NCI-H510A (cell line): ENCODE measurements around the gene DNTT.

Source experiments
- DNase-seq: peaks from one replicate; lab custom pipeline; 2025; lab: John Stamatoyannopoulos, UW

The DNTT gene

DNA sequence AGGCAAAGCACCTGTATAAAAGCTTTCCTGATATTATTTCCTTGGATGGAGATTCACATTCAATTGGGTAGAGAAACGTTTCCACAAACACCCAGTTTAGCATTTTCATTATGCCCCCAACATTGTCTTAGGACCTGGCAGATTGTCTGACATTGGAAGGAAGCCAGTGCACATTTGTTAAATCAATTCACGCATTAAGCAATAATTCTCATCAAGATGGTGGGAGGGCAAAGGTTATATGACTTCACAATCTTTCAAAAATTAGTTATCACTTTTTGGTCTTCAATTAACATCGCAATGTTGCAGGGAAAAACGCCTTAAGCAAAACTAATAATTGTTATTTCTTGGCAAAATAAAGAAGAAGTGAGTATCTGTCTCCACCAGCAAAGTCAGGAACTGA, 38.2 kb downstream of the DNTT start:
- DNase-seq: no peak

DNA sequence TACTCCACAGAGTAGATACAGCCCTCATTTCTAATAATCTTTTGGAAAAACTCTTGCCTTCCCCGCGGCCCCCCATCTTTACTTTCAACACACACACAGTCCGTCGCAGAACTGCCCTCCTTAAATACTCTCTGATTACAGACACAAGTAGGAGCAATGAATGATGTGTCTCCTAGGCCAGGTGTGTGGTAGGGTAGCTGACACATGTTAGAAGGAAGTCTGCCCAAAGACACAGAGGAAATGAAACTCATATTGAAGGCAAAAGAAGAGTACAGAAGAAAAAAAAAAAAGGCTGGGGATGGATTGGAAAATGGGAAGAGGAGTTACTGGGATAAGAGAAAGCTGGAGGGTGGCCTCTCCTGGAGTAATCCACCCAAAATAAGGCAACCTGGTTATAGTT, 39.9 kb downstream of the DNTT start:
- no peak for DNase-seq

DNA sequence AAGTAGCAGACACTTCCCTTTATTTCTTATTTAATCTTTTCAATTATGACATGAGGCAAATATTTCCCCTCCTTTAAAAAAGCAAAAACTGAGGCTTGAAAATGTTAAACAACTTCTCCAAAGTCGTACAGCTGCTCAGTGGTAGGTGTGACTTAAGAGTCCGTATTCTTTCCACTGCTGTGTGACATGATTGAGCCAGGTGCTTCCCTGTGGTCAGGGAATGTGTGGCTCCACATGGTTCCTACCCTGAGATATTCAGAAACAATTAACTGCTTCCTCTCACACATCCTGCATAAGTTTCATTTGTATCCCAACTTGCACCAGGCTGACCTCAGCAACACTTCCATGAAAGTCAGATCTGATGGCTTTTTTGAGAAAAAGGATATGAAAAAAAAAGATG, 41.0 kb downstream of the DNTT start:
- DNase-seq: no peak

DNA sequence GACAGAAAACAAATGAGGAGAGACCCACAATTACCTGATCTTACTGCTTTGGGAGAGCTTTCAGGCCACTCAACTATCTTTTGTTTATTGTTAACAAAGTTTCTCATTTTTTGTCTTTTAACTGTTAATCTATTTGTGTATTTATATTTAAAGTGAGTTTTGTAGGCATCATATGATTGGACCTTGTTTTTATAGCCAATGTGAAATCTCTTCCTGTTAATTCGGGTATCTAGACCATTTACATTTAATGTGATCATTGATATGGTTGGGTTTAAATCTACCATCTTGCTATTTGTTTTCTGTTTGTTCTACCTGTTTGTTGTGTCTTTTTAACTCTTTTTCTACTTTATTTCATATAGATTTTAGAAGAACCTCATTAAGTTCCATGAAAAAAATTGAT, 42.1 kb downstream of the DNTT start:
- DNase-seq: no peak

DNA sequence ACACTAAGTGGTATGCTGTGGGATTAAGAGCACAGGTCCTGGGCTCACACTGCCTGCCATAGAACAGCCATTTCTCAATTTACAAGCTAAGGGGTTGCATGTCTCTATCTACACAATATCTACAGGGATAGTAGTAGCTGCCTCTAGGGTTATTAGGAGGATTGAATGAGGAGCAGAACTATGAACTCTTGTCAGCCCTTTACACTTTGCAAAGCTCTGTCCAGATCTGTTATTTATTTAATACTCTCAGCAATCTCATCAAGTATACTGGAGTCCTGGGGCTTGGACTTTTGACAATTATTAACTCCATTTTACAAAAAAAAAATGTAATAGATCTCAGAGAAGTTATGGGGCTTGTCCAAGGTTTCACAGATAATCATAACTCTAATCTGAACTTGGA, 47.8 kb downstream of the DNTT start:
- DNase-seq: no peak

DNA sequence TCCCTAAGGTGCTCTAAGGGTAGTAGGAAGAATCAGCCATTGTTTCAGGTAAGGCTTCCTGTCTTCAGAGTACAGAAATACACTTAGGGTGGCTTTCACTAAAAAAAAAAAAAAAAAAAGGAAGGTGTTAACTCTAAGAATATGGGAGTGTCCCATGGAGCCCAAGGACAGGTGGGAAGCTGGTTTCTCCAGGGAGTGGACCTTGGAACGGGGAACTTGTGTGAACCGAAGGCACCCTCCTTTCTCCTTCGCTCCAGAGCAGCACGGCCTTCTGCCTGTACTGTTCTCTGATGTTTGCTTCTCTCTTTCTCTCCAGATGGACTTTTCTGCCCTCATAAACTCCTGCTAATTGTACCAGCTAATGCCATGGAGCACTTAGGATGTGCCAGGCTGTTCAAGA, 48.3 kb downstream of the DNTT start:
- no peak for DNase-seq

DNA sequence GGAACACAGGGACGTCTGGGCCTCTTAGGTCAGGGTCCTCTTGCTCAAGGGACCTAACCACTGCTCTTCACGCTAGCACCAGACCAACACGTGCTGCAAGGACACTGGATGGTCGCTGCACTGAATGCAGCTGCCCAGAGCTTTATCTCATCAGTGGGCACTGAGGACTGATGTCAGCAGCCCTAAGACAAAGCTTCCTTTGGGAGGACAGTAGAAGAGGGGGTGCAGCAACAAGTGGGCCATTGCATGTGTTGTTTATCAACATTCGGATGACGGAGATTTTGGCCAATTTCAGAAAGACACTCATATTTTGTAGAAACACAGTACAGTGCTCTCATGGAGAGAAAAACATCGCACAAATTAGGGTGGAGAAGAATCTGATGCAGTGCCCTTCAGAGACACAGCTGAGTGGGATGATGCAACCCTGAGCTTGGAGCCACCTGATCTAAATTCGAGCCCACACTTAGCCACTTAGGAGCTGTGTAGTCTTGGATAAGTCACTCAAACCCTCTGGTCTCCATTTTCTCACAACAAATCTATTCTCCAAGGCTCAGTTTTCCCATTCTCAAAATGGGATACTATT, 52.9 kb downstream of the DNTT start:
- no peak for DNase-seq

DNA sequence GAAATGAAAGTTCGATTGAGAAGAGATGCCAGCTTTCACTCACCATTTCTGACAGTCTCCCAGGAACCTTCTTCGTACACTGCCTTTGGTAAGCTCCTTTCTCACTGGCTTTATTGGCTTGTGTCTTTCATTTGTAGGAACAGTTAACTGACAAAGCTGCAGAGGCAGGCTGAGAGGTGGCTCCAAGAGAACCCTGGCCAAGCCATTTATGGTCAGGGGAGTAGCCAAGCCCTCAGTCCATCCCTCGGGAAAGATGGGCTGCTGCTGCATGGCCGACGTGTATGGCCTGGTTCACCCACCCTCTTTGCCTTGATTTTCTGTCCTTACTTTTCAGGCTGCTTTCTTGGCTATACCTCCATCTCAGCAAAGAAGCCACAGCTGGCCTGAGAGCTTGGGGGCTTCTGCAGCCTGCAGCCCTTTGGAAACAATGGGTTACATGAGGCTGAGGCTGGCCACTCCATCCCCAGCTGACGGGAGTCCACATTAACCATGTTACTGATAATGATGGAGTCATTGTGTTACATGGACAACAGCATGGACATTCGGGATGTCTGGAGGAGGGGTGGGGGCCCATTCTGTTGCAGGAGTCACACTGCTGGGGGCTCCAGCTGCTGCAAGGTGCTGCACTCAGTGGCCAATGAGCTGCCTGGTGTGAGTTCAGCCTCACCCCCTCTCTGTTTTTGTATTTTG, 54.8 kb downstream of the DNTT start, which contains the start of gene OPALIN:
Gene OPALIN (minus strand): TSS at position 152 of the 690 bp plus-strand sequence. CDS start 106 bp downstream, at position 46.
- DNase-seq: no peak

DNA sequence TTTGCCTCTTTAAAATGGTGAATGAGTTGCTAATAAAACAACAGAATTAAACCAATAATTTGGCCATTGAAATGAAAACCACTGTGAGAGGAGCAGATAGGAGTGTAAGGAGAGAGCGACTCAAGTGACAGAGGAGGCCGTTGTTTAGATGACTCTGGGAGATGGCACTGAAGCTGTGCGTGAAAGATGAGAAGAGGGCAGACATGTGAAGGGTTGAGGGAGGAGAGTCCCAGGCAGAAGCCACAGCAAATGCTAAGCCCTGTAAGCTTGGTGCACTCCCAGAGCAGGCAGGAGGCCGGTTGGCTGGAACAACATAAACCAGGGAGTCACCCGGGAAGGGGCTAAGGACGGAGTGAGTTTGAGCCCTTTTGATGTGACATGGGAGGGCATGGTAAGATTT, 55.4 kb downstream of the DNTT start:
- no peak for DNase-seq

DNA sequence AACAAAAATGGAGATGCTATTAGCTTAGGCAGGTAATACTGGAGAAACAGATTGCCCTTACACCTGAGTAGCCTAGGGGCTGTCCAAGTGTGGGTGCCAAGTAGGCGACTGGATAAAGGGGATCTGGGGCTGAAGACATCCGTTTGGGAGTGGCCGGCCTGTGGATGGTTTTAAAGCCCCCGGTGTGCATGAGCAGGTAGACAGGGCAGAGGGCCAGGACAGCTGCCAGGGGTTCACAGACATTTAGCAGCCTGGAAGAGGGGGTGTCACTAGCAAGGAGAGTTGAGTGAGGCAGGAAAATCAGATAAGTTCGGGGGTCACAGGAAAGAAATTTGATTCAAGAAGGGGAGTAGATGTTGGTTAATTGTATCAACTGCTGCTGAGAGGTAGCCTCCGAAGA, 56.1 kb downstream of the DNTT start:
- no peak for DNase-seq

DNA sequence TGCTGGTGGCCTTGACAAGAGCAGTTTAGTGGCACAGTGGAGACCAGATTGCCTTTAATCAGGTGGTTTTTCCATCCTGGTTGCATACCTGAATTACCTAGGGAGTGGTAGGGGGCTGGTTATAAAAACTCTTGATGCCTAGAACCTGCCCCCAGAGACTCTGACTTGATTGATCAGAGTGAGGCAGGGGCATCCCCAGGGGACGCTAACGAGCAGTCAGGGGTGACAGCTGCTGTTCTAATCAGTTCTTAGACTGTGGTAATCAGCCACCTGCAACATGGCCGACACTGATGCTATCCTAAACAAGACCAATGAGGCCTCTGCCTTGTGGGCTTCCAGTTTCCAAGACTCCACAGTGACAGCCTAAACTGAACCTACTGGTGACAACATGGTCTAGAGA, 56.5 kb downstream of the DNTT start:
- no peak for DNase-seq

DNA sequence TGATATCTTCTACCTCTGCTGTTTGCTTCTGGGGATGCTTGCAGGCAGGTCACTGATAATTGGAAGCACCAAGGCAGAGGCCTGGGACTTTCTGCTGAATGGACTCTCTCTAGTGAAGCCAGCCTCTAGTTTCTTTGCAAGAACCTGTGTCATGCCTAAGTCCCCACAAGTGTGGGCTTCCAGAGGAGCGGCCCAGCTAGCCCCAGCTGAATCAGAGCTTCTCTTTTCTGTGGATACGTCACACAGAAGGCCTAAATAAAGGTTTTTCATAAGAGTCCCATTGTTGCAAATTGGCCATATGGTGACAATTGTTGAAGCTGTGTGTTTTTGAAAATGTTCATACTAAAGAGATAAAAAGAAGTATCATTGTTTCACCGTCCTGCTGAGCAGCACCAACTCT, 61.3 kb downstream of the DNTT start:
- no peak for DNase-seq

DNA sequence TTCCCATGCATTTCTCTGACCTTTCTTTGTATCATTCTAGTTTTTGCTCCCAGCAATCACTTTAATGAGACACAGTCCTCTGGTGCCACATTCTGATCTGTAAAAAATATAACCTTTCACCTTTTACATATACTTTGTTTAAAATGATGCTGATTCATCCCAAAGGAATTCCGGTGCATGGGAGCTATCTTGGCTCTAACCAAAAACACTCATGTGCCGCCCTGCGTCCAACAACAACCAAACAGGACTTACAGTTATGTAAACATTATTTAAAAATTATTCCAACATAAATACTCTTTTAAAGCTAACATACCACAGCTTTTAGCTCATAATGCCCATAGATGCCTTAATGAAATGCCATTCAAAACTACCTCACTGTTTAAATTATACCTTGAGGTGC, 62.3 kb downstream of the DNTT start:
- DNase-seq: no peak

DNA sequence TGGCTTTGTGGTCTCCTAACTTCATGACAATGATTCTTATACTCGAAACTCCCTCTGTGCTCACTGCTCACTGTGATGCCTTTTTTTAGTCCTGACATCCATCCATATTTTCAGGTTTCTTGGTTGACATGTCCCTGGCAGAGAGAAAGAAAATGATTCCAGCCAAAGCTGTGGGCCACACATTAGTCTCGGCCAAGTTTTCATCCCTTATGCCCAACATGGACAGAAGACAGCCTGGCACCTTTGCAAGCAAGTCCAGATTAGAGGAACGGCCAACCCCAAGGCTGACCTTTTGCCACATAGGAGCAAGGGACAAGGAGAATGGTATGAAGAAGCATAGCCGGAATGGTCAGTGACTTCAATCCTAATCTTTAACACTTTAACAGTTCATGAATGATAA, 63.2 kb downstream of the DNTT start:
- DNase-seq: no peak

DNA sequence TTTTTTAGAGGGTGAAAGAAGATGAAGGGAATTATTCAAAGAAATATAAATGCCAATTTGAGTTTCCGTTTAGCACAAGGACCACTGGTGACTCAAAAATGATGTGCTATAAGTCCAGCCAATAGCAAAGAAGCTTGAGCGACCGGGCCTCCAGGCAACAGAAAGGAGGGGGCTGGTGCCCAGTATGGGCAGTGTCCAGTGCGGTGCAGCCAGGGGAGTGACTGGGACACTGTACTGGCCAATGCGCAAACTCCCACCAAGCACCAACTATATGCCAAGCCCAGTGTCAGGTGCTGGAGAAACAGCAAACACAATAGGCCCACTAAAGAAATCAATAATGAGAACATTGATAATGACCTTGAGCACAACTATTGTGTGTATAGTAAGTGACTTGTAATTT, 64.7 kb downstream of the DNTT start:
- DNase-seq: no peak

DNA sequence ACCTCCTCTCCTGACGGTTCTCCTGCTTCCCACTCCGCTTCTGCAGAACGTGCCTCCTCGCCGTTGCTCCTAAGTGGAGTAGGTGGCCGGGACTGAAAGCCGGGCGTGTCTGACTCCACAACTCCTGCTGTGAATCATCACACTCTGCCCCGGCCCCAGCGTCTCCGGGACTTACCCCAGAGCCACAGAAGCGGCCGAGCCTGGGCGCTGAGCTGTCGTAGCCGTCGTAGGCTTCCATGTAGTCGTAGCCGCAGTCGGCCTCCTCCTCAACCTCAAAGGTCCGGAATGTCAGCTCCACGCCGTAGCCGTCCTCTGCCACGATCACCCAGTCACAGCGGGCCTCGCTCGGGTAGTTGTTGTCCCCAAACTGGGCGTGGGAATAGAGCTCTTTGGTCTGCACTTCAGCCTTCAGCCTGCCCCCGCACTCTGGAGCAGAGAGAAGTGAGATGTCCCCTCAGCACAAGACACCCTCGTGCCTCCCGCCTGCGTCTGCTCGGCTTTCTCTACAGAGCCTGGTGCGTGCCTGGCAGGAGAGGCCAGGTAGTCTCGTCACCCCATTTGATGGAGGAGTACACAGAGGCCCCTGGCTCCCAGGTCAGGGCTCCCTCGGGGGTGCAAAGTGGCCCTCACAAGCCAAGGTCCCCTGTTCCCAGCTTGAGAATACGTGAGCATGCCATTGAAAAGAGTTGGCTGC, 65.8 kb downstream of the DNTT start:
- DNase-seq: no peak

DNA sequence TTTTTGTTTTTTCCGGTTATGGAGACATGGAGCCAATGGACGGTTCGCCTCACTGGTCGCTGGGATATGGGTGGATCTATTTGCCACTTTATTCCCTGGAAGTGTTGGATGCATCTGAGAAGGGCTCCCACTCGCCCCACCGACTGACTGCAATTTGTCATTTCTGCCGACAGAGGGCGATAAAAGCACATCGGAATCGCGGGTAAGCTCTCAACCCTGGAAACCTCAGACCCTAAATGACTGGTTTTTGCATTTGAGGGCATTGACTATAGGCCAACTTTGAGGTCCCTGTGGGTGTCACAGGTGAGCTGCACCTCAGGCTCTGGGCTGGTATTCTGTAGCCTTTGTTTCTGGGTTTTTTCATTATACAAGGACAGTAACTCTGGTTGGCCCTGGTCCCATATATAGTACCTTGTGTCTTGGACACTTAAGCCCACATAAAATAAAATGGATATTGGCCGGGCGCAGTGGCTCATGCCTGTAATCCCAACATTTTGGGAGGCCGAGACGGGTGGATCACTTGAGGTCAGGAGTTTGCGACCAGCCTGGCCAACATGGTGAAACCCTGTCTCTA, 66.4 kb downstream of the DNTT start:
- no peak for DNase-seq

DNA sequence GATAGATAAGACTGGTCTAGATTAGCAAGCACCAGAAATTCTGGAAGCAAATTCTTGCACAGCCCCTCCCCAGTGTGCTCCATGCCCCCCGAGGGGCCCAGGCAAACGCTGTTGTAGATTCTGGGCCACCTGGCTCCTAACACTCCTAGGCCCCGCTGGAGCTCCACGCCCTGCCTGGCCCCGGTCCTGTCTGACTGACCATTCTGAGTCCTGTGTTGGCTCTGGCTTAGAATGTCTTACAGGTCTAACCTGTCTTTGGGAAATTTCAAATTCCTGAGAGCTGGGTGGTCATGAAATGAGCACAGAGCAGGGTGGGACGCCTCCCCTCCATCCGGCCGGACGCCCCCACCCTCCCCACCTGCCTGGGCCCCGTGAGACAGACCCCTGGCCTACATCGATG, 67.1 kb downstream of the DNTT start:
- no peak for DNase-seq

DNA sequence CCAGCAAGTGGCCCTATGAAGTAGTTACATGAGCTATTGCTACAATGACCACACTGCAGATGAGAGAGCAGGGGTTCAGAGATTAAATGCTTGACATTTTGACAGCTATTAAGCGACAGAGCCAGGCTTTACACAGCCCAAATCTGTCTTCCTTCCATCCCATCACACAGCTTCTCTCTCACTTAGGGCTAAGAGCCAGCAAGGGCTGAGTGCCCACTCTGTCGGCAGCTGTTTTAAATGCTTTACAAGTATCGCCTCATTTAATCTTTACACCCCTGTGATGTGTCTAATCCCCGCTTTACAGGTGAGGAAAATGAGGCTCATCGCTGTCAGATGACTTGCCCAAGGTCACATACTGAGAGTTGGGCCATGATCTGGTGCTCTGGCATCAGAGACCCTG, 69.8 kb downstream of the DNTT start:
- DNase-seq: no peak

DNA sequence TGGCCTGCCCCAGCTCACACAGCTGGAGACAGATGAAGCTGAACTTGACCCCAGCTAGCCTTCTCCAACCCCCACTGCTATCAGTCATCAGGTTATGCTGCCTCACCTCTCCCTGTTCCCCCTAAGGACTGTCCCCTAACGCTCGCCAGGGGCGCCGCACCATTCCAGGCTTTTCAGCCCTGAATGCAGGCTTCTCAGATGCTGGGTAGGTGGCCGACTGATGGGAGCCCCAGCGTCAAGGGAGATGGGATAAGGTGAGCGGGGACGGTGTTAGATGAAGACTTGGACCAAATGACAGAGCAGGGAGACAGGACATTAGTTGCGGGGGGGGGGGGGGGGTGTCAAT, 70.4 kb downstream of the DNTT start:
- no peak for DNase-seq

DNA sequence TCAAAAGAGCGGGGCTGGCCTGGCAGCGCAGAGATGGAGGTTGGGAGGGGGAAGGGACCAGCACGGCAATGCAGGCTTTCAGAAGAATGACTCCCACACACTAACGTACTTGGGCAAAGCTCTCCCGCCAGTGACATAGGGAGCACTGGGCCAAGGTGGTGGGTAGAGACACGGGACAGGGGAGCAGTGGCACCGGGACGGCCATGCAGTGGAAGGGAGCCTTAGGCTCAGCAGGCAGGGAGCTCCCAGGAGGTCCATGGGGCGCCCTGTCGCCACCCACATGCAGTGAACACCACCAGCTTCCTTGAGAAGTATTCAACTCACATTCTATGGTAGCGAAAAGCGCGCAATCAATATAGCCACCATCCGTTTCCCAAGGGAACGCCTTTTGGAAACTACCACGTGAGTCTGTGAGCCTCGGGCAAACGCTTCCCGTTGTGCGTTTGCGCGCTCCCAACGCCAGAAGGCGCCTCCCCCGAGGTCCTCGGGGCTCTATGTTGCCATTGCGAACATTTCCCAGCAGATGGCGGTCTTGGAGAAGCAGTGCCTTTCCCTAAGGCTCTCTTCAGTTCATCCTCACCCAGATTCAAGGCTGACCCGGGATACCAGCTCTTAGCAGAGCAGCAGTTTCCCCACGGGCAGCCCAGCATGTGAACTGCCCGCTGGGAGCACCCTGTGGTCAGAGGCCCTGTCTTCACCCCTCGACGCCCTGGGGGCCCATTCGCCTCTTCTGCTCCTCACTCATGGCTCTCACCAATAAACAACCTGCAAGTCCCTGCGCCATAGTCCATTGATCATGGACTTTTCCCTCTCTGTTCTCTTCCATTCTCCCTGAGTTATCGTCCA, 71.0 kb downstream of the DNTT start:
- peak; percentile 74 for DNase-seq

DNA sequence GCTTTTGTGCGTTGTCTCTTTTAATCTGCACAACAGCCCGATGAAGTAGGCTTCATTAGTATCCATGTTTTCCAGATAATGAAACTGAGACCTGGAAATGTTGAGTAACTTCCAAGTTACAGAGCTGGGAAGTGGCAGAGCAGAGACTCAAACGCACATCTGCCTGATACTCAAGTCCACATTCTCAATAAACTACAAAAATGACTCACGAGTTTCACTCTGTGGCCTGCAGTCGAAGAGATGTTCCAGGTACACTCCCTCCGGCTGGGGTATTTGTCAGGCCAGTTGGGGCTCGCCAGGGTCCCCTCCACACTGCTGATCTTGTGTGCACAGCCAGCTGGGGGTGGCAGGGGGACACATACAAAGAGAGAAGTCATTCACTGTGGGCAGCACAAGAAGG, 72.2 kb downstream of the DNTT start:
- no peak for DNase-seq
